Measurements from ENCODE around the gene RUSC2.

DNA sequence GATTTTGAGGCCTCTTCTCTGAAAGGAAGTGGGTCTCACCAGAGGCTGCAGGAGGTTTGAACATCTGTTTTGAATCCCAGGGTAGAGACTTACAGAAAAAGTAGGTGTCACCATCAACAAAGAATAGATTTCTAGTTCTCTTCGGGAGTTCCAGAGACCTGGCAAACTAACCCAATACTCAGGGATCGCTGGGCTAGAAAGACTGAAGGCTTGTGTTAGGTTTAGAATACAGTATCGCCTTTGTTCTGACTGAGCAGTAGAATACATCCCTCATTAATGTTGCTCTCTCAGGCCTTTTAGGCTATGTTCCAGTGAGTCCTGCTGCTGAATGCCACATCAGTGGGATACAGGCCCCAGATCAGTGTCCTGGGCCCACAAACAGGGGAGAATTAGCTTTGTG lies 27.2 kb downstream of the RUSC2 start:
- TF ChIP-seq, protein P1, sequence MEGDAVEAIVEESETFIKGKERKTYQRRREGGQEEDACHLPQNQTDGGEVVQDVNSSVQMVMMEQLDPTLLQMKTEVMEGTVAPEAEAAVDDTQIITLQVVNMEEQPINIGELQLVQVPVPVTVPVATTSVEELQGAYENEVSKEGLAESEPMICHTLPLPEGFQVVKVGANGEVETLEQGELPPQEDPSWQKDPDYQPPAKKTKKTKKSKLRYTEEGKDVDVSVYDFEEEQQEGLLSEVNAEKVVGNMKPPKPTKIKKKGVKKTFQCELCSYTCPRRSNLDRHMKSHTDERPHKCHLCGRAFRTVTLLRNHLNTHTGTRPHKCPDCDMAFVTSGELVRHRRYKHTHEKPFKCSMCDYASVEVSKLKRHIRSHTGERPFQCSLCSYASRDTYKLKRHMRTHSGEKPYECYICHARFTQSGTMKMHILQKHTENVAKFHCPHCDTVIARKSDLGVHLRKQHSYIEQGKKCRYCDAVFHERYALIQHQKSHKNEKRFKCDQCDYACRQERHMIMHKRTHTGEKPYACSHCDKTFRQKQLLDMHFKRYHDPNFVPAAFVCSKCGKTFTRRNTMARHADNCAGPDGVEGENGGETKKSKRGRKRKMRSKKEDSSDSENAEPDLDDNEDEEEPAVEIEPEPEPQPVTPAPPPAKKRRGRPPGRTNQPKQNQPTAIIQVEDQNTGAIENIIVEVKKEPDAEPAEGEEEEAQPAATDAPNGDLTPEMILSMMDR (IDR thresholded peaks at IDR 0.05), result no peak
- TF ChIP-seq POLR2A (IDR thresholded peaks at IDR 0.05), result no peak
